ENCODE results near the gene HDLBP.

- TF ChIP-seq, protein P1, sequence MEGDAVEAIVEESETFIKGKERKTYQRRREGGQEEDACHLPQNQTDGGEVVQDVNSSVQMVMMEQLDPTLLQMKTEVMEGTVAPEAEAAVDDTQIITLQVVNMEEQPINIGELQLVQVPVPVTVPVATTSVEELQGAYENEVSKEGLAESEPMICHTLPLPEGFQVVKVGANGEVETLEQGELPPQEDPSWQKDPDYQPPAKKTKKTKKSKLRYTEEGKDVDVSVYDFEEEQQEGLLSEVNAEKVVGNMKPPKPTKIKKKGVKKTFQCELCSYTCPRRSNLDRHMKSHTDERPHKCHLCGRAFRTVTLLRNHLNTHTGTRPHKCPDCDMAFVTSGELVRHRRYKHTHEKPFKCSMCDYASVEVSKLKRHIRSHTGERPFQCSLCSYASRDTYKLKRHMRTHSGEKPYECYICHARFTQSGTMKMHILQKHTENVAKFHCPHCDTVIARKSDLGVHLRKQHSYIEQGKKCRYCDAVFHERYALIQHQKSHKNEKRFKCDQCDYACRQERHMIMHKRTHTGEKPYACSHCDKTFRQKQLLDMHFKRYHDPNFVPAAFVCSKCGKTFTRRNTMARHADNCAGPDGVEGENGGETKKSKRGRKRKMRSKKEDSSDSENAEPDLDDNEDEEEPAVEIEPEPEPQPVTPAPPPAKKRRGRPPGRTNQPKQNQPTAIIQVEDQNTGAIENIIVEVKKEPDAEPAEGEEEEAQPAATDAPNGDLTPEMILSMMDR (conservative IDR thresholded peaks at IDR 0.05; ENCODE audit: low read depth, low read length): no peak
- no peak for TF ChIP-seq EZH2 (IDR thresholded peaks at IDR 0.05; ENCODE audit: borderline replicate concordance, low read depth, low read length, poor library complexity, severe bottlenecking)
Observed at GRCh38 chr2:241304039-241304670, 11.3 kb downstream of the HDLBP start.
